Pancreas (tissue), 10 donors: Measurements from ENCODE around the gene ASH1L. TPM values are rescaled to one million over a fixed set of nuclear protein-coding genes. Genes with fewer than 3 reads are reported as not detected.

Experiments
- ATAC-seq, 4 donors: fragments of 200-7000 bp; cut with Tn5 transposase; one replicate each; pipeline versions ENCODE4 v1.8.0 to v1.9.1; 2020; ENCODE audit warnings: mild to moderate bottlenecking in 4 of 4, moderate library complexity in 4 of 4
- DNase-seq, 6 donors: peaks; one replicate each; pipeline ENCODE4 v3.0.0-alpha.2; 2020
- FAIRE-seq: peaks from 2 replicates; lab custom pipeline; 2012; peaks lifted over from hg19 to GRCh38; lab: Jason Lieb, UNC
- H3K27ac ChIP-seq, 4 donors: fragments of 200-600 bp; sonication (generic); 1 replicate in 3 of 4; 2 replicates in 1 of 4; pipeline versions ENCODE4 v1.5.0 to v1.8.0; 2020
- H3K27me3 ChIP-seq, 4 donors: fragments of 200-600 bp; one replicate each; pipeline ENCODE4 v1.8.0; 2021
- H3K36me3 ChIP-seq, 3 donors: fragments of 200-600 bp; sonication (generic) in 1 of 3; one replicate each; pipeline versions ENCODE4 v1.5.0 to v1.8.0; 2020 to 2021
- H3K4me1 ChIP-seq, 3 donors: fragments of 200-600 bp; one replicate each; pipeline ENCODE4 v1.8.0; 2021
- H3K4me3 ChIP-seq, 4 donors: fragments of 200-600 bp; sonication (generic) in 2 of 4; one replicate each; pipeline versions ENCODE4 v1.5.0 to v1.8.0; 2020 to 2021
- H3K9me3 ChIP-seq, 4 donors: fragments of 200-600 bp; one replicate each; pipeline ENCODE4 v1.8.0; 2021
- CTCF ChIP-seq, 4 donors: fragments of 200-600 bp; sonication (generic) in 3 of 4; IDR thresholded peaks; one replicate each; pipeline versions ENCODE4 v1.5.0 to v1.8.0; 2021; ENCODE audit warnings: antibody characterized with exemption in 4 of 4
- WGBS, 2 donors: extraction: QIAGEN DNeasy Blood & Tissue Kit; methylation state at CpG; one replicate each; pipeline ENCODE4 v1.1.7; 2013; 5-methylcytosine and 5-hydroxymethylcytosine counted together
- intact Hi-C, 3 donors: fragments of 100-400 bp; cut with DNase I; formaldehyde crosslinking; loops; one replicate each; pipeline versions ENCODE4 v1.11.1 to v1.14.2; 2022
- polyA plus RNA-seq, 2 donors: library from polyadenylated mRNA; stranded (reverse); fragments of 200-250 nt; gene quantifications; one replicate each; pipeline ENCODE4 v1.2.3, GENCODE V29; 2013
- total RNA-seq, 6 donors: library from RNA; stranded (reverse); fragmentation: NEBNext Ultra II Directional in 4 of 6; extraction: Animal tissue kit (Norgen Biotek cat#: 25700) in 4 of 6; gene quantifications; one replicate each; pipeline versions ENCODE4 v1.2.1 to v1.2.4, GENCODE V29; 2021 to 2023
- donor health status: healthy with polysubstance abuse.
- donor health status: DM: no; HTN: no; CAD: no; lungs with moderate emphysema.
- donor health status: DM: no; HTN: no; CAD: no.
- donor health status: control.
- donor health status: control.
- donor health status: Bipolar disorder and iron deficiency.
- donor health status: DM: yes; HTN: yes; CAD: no.
- donor health status: DM: no; HTN: no; CAD: no.
- donor health status: DM: no; HTN: no; CAD: no.
- donor health status: DM: yes; HTN: yes; CAD: no.

Gene ASH1L
- total and polyA plus RNA-seq, 8 donors = 6.2 to 38.6 (median 22.9) TPM

- ATAC-seq (no peak), DNase-seq (no peak), FAIRE-seq (no peak)
- H3K27me3 ChIP-seq = no peaks in the 10 kb centered on the region
- H3K36me3 ChIP-seq = no peaks in the 10 kb centered on the region
- H3K27ac ChIP-seq = no peak overlapping the region
- intact Hi-C loops = no loop called here
- peaks cover 0 to 6% (median 0%) of the 10 kb centered on the region in 3 donors for H3K4me1 ChIP-seq
- no peak for TF ChIP-seq CTCF (IDR thresholded peaks at IDR 0.05)
- WGBS, 2 donors = 89 to 94% methylated on average over 2 of the region's 2 CpGs
- no peak overlapping the region for H3K4me3 ChIP-seq
- H3K9me3 ChIP-seq = no peaks in the 10 kb centered on the region
These were observed 83.4 kb downstream of the ASH1L start for GRCh38 chr1:155479205-155479604.

- Histone ChIP-seq H3K9me3 (no peaks in the 10 kb centered on the region), H3K27me3 (no peaks in the 10 kb centered on the region), H3K4me1 (peaks cover 0 to 6% (median 0%) of the 10 kb centered on the region in 3 donors), H3K4me3 (no peak overlapping the region), H3K36me3 (no peaks in the 10 kb centered on the region), H3K27ac (no peak overlapping the region)
- no peak for DNase-seq
- TF ChIP-seq CTCF (IDR thresholded peaks at IDR 0.05) = no peak
- intact Hi-C loops = no loop called here
- no peak for FAIRE-seq
- ATAC-seq = no peak
- 95 to 99% methylated on average over 8 of the region's 8 CpGs for WGBS, 2 donors
These were observed 84.2 kb downstream of the ASH1L start for GRCh38 chr1:155478270-155478852.

- ATAC-seq (no peak), DNase-seq (no peak), FAIRE-seq (no peak)
- H3K36me3 ChIP-seq = no peaks in the 10 kb centered on the region
- H3K27me3 ChIP-seq = no peaks in the 10 kb centered on the region
- no peaks in the 10 kb centered on the region for H3K9me3 ChIP-seq
- no peaks in the 10 kb centered on the region for H3K4me1 ChIP-seq
- no peak overlapping the region for H3K27ac ChIP-seq
- intact Hi-C loops = no loop called here
- H3K4me3 ChIP-seq = no peak overlapping the region
- 82 to 84% methylated on average over 5 of the region's 5 CpGs for WGBS, 2 donors
- TF ChIP-seq CTCF (IDR thresholded peaks at IDR 0.05) = no peak
These were observed 88.5 kb downstream of the ASH1L start for GRCh38 chr1:155474146-155474545.

- Histone ChIP-seq H3K4me3 (no peak overlapping the region), H3K36me3 (no peaks in the 10 kb centered on the region), H3K27me3 (no peaks in the 10 kb centered on the region), H3K9me3 (no peaks in the 10 kb centered on the region), H3K4me1 (peaks cover 0 to 4% (median 3%) of the 10 kb centered on the region in 3 donors), H3K27ac (no peak overlapping the region)
- ATAC-seq (no peak), FAIRE-seq (no peak), DNase-seq (no peak)
- intact Hi-C loops = no loop called here
- 91 to 92% methylated on average over 5 of the region's 5 CpGs for WGBS, 2 donors
- TF ChIP-seq CTCF (IDR thresholded peaks at IDR 0.05) = no peak
These were observed 89.3 kb downstream of the ASH1L start for GRCh38 chr1:155473151-155473821.

GRCh38 chr1:155472491-155473083 is 90.0 kb downstream of the ASH1L start:
- FAIRE-seq (no peak), ATAC-seq (no peak), DNase-seq (no peak)
- Histone ChIP-seq H3K27me3 (no peaks in the 10 kb centered on the region), H3K9me3 (no peaks in the 10 kb centered on the region), H3K36me3 (no peaks in the 10 kb centered on the region), H3K4me1 (peaks cover 0 to 11% (median 5%) of the 10 kb centered on the region in 3 donors), H3K27ac (no peak overlapping the region), H3K4me3 (no peak overlapping the region)
- 91 to 92% methylated on average over 2 of the region's 2 CpGs for WGBS, 2 donors
- no peak for TF ChIP-seq CTCF (IDR thresholded peaks at IDR 0.05)
- intact Hi-C loops = no loop called here
